NCI-H345 treated with DMSO at 0.1 percent for 48 hours (cell line): ENCODE measurements around the gene PSMA8.
"Not testable (repeated sequence)": the region's sequence is repeated elsewhere in the genome, so short reads cannot be mapped to it uniquely, and the experiment has no call there.

ENCODE experiments used
- DNase-seq: peaks from one replicate; lab custom pipeline; 2025; ENCODE audit not compliant: unreplicated experiment; lab: John Stamatoyannopoulos, UW

PSMA8 gene

GRCh38 chr18:26175481-26175880 lies 41.8 kb downstream of the PSMA8 start:
- no peak for DNase-seq

- no peak for DNase-seq
Observed at GRCh38 chr18:26176134-26176533, 42.5 kb downstream of the PSMA8 start.

GRCh38 chr18:26181343-26181826 lies 47.7 kb downstream of the PSMA8 start:
- no peak for DNase-seq

- DNase-seq: no peak
Observed at GRCh38 chr18:26183395-26184112, 49.9 kb downstream of the PSMA8 start.

GRCh38 chr18:26185267-26185666 lies 51.6 kb downstream of the PSMA8 start:
- no peak for DNase-seq

GRCh38 chr18:26190506-26190905 lies 56.8 kb downstream of the PSMA8 start:
- DNase-seq: no peak

GRCh38 chr18:26192233-26192632 lies 58.6 kb downstream of the PSMA8 start:
- no peak for DNase-seq

GRCh38 chr18:26196605-26197004 lies 62.9 kb downstream of the PSMA8 start:
- DNase-seq: no peak

- DNase-seq: not testable (repeated sequence)
Observed at GRCh38 chr18:26202001-26202400, 68.3 kb downstream of the PSMA8 start.

GRCh38 chr18:26205318-26205717 lies 71.6 kb downstream of the PSMA8 start:
- no peak for DNase-seq

GRCh38 chr18:26206488-26206887 lies 72.8 kb downstream of the PSMA8 start:
- DNase-seq: no peak

- no peak for DNase-seq
Observed at GRCh38 chr18:26207937-26208336, 74.3 kb downstream of the PSMA8 start.

GRCh38 chr18:26208977-26209376 lies 75.3 kb downstream of the PSMA8 start:
- no peak for DNase-seq

GRCh38 chr18:26210147-26210546 lies 76.5 kb downstream of the PSMA8 start:
- no peak for DNase-seq

- DNase-seq: no peak
Observed at GRCh38 chr18:26215247-26215970, 81.7 kb downstream of the PSMA8 start.

- no peak for DNase-seq
Observed at GRCh38 chr18:26225022-26225693, 91.5 kb downstream of the PSMA8 start.

- DNase-seq: no peak
Observed at GRCh38 chr18:26225915-26226228, 92.2 kb downstream of the PSMA8 start.

- DNase-seq: peak; percentile 89
Observed at GRCh38 chr18:26226229-26227050, 92.8 kb downstream of the PSMA8 start, which contains the start of gene TAF4B. TSS of gene TAF4B (plus strand) at chr18:26226445. CDS start at chr18:26226934, 489 bp downstream.

GRCh38 chr18:26227051-26227670 lies 93.5 kb downstream of the PSMA8 start:
- DNase-seq: no peak

- no peak for DNase-seq
Observed at GRCh38 chr18:26228562-26229260, 95.0 kb downstream of the PSMA8 start.
